Epithelial cell of esophagus (primary cell): ENCODE results near the gene STAT6.

ENCODE experiments used
- DNase-seq: peaks from one replicate; pipeline ENCODE4 v3.0.0; 2010; ENCODE audit warnings: low read depth
- H3K4me3 ChIP-seq: 2 replicates; pipeline ENCODE4 v1.5.1; 2011; ENCODE audit warnings: mild to moderate bottlenecking, low read length, control low read depth
- CTCF ChIP-seq: IDR thresholded peaks from 2 replicates; pipeline ENCODE4 v1.5.1; 2011; ENCODE audit warnings: low read depth, mild to moderate bottlenecking, low read length, control low read depth, inconsistent platforms; ENCODE audit not compliant: insufficient read depth; ENCODE audit errors: missing control alignments

STAT6 gene

GRCh38 chr12:57046947-57047890 lies 63.9 kb downstream of the STAT6 start:
- DNase-seq: no peak
- TF ChIP-seq CTCF: no peak
- no peak overlapping the region for H3K4me3 ChIP-seq

- DNase-seq: no peak
- no peak for TF ChIP-seq CTCF
- H3K4me3 ChIP-seq: no peak overlapping the region
Observed at GRCh38 chr12:57046086-57046791, 64.9 kb downstream of the STAT6 start.
